ENCODE results near the gene CYB561D2. TPM values are rescaled to one million over a fixed set of nuclear protein-coding genes. Genes with fewer than 3 reads are reported as not detected.
A peak's percentile ranks its signal among the peaks of the same experiment; 100 is the strongest.

Gene CYB561D2
- total and polyA plus RNA-seq, 7 experiments from 2014 or later, result 23.3 to 52.9 (median 35.0) TPM

GRCh38 chr3:50331364-50331907 is 19.2 kb upstream of the CYB561D2 start:
- H3K36me3 ChIP-seq (ENCODE audit: control insufficient read depth in 2 of 3, insufficient read depth in 3 of 3, low read length in 3 of 3), result peaks cover 3 to 46% (median 18%) of the 10 kb centered on the region in 3 experiments
- H3K27me3 ChIP-seq (ENCODE audit: control insufficient read depth in 2 of 2, insufficient read depth in 2 of 2, low read length in 2 of 2), result no peaks in the 10 kb centered on the region
- no peak overlapping the region for H3K27ac ChIP-seq (ENCODE audit: low read depth, low read length)
- ChIA-PET CTCF (interaction anchor here (0.5 kb wide), 1 partner anchor 26 kb away, joined by 3 read pairs; no protein-coding TSS in a partner anchor), POLR2A (interaction anchor here (34.0 kb wide), 1 partner anchor 25 kb away, joined by 656 read pairs; the partner anchor contains the start of genes CYB561D2, NPRL2, TMEM115 and ZMYND10)
- Mint-ChIP-seq H3K27ac (peak overlapping the region in 1 of 9 donors; percentile 74), H3K4me3 (no peak overlapping the region), H3K9me3 (no peaks in the 10 kb centered on the region), H3K27me3 (no peaks in the 10 kb centered on the region), H3K4me1 (peaks cover 14 to 55% (median 50%) of the 10 kb centered on the region in 7 donors), H3K36me3 (peaks cover 0 to 29% (median 3%) of the 10 kb centered on the region in 5 donors)
- H3K4me3 ChIP-seq (ENCODE audit: low read length), result no peak overlapping the region
- intact Hi-C loops (cut with micrococcal nuclease), result no loop called here
- ATAC-seq, result no peak
- H3K4me1 ChIP-seq (ENCODE audit: control insufficient read depth in 2 of 2, insufficient read depth in 2 of 2, low read length in 2 of 2), result peaks cover 39 to 45% of the 10 kb centered on the region in 2 donors
- no peak for DNase-seq
- no peaks in the 10 kb centered on the region for H3K9me3 ChIP-seq (ENCODE audit: control insufficient read depth in 2 of 3, low read length in 3 of 3)

- DNase-seq (no peak), ATAC-seq (no peak)
- intact Hi-C loops (cut with micrococcal nuclease), result no loop called here
- Mint-ChIP-seq H3K36me3 (peaks cover 0 to 42% (median 3%) of the 10 kb centered on the region in 5 donors), H3K4me1 (peaks cover 25 to 56% (median 47%) of the 10 kb centered on the region in 7 donors), H3K4me3 (peak overlapping the region in 8 of 10 donors; percentile 6 to 81 (median 36)), H3K27ac (peak overlapping the region; percentile 74 to 94 (median 86)), H3K27me3 (peaks cover 0 to 3% (median 0%) of the 10 kb centered on the region in 5 donors), H3K9me3 (no peaks in the 10 kb centered on the region)
- H3K4me3 ChIP-seq (ENCODE audit: low read length), result no peak overlapping the region
- H3K4me1 ChIP-seq (ENCODE audit: control insufficient read depth in 2 of 2, insufficient read depth in 2 of 2, low read length in 2 of 2), result peaks cover 32 to 36% of the 10 kb centered on the region in 2 donors
- H3K27ac ChIP-seq (ENCODE audit: low read depth, low read length), result peak overlapping the region; percentile 53
- H3K36me3 ChIP-seq (ENCODE audit: control insufficient read depth in 2 of 3, insufficient read depth in 3 of 3, low read length in 3 of 3), result peaks cover 3 to 48% (median 18%) of the 10 kb centered on the region in 3 experiments
- no peaks in the 10 kb centered on the region for H3K9me3 ChIP-seq (ENCODE audit: control insufficient read depth in 2 of 3, low read length in 3 of 3)
- POLR2A ChIA-PET, result interaction anchor here (0.5 to 34.0 kb wide), 3 partner anchors 10 to 71 kb away, joined by 3 to 656 read pairs (median 3); partner anchors contain the start of genes CYB561D2, NPRL2, TMEM115 and ZMYND10
- CTCF ChIA-PET, result interaction anchor here (0.5 to 1.1 kb wide), 2 partner anchors 9 to 71 kb away, joined by 3 read pairs; no protein-coding TSS in a partner anchor
- H3K27me3 ChIP-seq (ENCODE audit: control insufficient read depth in 2 of 2, insufficient read depth in 2 of 2, low read length in 2 of 2), result no peaks in the 10 kb centered on the region
Observed at GRCh38 chr3:50333744-50334328, 16.8 kb upstream of the CYB561D2 start.

- Mint-ChIP-seq H3K27me3 (peaks cover 0 to 3% (median 0%) of the 10 kb centered on the region in 5 donors), H3K27ac (peak overlapping the region; percentile 74 to 94 (median 86)), H3K9me3 (peaks cover 0 to 1% (median 0%) of the 10 kb centered on the region in 11 donors), H3K4me1 (peaks cover 32 to 57% (median 53%) of the 10 kb centered on the region in 7 donors), H3K36me3 (peaks cover 0 to 46% (median 3%) of the 10 kb centered on the region in 5 donors), H3K4me3 (peak overlapping the region in 9 of 10 donors; percentile 19 to 81 (median 57))
- POLR2A ChIA-PET, result interaction anchor here (0.5 to 34.0 kb wide), 6 partner anchors 11 to 229 kb away, joined by 3 to 656 read pairs (median 3); partner anchors contain the start of genes CYB561D2, HYAL3, NAA80 and NPRL2
- peaks cover 36 to 38% of the 10 kb centered on the region in 2 donors for H3K4me1 ChIP-seq (ENCODE audit: control insufficient read depth in 2 of 2, insufficient read depth in 2 of 2, low read length in 2 of 2)
- no peaks in the 10 kb centered on the region for H3K9me3 ChIP-seq (ENCODE audit: control insufficient read depth in 2 of 3, low read length in 3 of 3)
- no peaks in the 10 kb centered on the region for H3K27me3 ChIP-seq (ENCODE audit: control insufficient read depth in 2 of 2, insufficient read depth in 2 of 2, low read length in 2 of 2)
- CTCF ChIA-PET, result interaction anchor here (1.1 kb wide), 1 partner anchor 10 kb away, joined by 3 read pairs; no protein-coding TSS in a partner anchor
- intact Hi-C loops (cut with micrococcal nuclease), result no loop called here
- DNase-seq (no peak), ATAC-seq (no peak)
- peaks cover 3 to 47% (median 18%) of the 10 kb centered on the region in 3 experiments for H3K36me3 ChIP-seq (ENCODE audit: control insufficient read depth in 2 of 3, insufficient read depth in 3 of 3, low read length in 3 of 3)
- H3K27ac ChIP-seq (ENCODE audit: low read depth, low read length), result peak overlapping the region; percentile 53
- H3K4me3 ChIP-seq (ENCODE audit: low read length), result no peak overlapping the region
Observed at GRCh38 chr3:50334339-50335075, 16.2 kb upstream of the CYB561D2 start.

- H3K36me3 ChIP-seq (ENCODE audit: control insufficient read depth in 2 of 3, insufficient read depth in 3 of 3, low read length in 3 of 3), result peaks cover 2 to 26% (median 5%) of the 10 kb centered on the region in 3 experiments
- POLR2A ChIA-PET, result interaction anchor here (0.6 to 34.0 kb wide), 26 partner anchors 9 to 1390 kb away, joined by 3 to 656 read pairs (median 4); partner anchors contain the start of genes C3orf18, CYB561D2, GNAI2 and HEMK1
- intact Hi-C loops (cut with micrococcal nuclease), result loop anchor here (1.0 to 2.0 kb wide), 10 partner anchors 8 to 274 kb away; partner anchors contain the start of genes CYB561D2 (in 2 of the 2), HYAL3 (in 2 of the 2), NAA80 (in 2 of the 2) and NPRL2 (in 2 of the 2)
- H3K4me3 Mint-ChIP-seq, result peak overlapping the region; percentile 92 to 97 (median 95)
- no peaks in the 10 kb centered on the region for H3K27me3 ChIP-seq (ENCODE audit: control insufficient read depth in 2 of 2, insufficient read depth in 2 of 2, low read length in 2 of 2)
- peaks cover 0 to 43% (median 0%) of the 10 kb centered on the region in 5 donors for H3K36me3 Mint-ChIP-seq
- H3K27ac Mint-ChIP-seq, result peak overlapping the region; percentile 92 to 97 (median 96)
- peak overlapping the region; percentile 83 for H3K4me3 ChIP-seq (ENCODE audit: low read length)
- peak in 1 of 9 donors; percentile 58 for DNase-seq
- H3K27me3 Mint-ChIP-seq, result peaks cover 0 to 3% (median 0%) of the 10 kb centered on the region in 5 donors
- H3K9me3 Mint-ChIP-seq, result peaks cover 0 to 1% (median 0%) of the 10 kb centered on the region in 11 donors
- H3K4me1 Mint-ChIP-seq, result peaks cover 35 to 70% (median 67%) of the 10 kb centered on the region in 7 donors
- no peaks in the 10 kb centered on the region for H3K9me3 ChIP-seq (ENCODE audit: control insufficient read depth in 2 of 3, low read length in 3 of 3)
- peaks cover 43 to 57% of the 10 kb centered on the region in 2 donors for H3K4me1 ChIP-seq (ENCODE audit: control insufficient read depth in 2 of 2, insufficient read depth in 2 of 2, low read length in 2 of 2)
- H3K27ac ChIP-seq (ENCODE audit: low read depth, low read length), result peak overlapping the region; percentile 92
- CTCF ChIA-PET, result interaction anchor here (0.6 to 2.3 kb wide), 10 partner anchors 8 to 207 kb away, joined by 3 to 13 read pairs (median 4); partner anchors contain the start of genes HYAL2 and TUSC2
- peak; percentile 43 for ATAC-seq
Observed at GRCh38 chr3:50336452-50337174, 14.0 kb upstream of the CYB561D2 start.

- ChIA-PET POLR2A (interaction anchor here (0.6 to 34.0 kb wide), 27 partner anchors 10 to 1389 kb away, joined by 3 to 656 read pairs (median 4); partner anchors contain the start of genes C3orf18, CYB561D2, GNAI2 and HEMK1), CTCF (interaction anchor here (0.6 to 2.3 kb wide), 9 partner anchors 9 to 207 kb away, joined by 3 to 13 read pairs (median 3); partner anchors contain the start of genes HYAL2 and TUSC2)
- Histone ChIP-seq H3K4me3 (ENCODE audit: low read length) (peak overlapping the region; percentile 83), H3K9me3 (ENCODE audit: control insufficient read depth in 2 of 3, low read length in 3 of 3) (no peaks in the 10 kb centered on the region), H3K27me3 (ENCODE audit: control insufficient read depth in 2 of 2, insufficient read depth in 2 of 2, low read length in 2 of 2) (no peaks in the 10 kb centered on the region), H3K27ac (ENCODE audit: low read depth, low read length) (peak overlapping the region; percentile 92), H3K36me3 (ENCODE audit: control insufficient read depth in 2 of 3, insufficient read depth in 3 of 3, low read length in 3 of 3) (peaks cover 0 to 19% (median 0%) of the 10 kb centered on the region in 3 experiments), H3K4me1 (ENCODE audit: control insufficient read depth in 2 of 2, insufficient read depth in 2 of 2, low read length in 2 of 2) (peaks cover 43 to 58% of the 10 kb centered on the region in 2 donors)
- intact Hi-C loops (cut with micrococcal nuclease), result loop anchor here (1.0 to 2.0 kb wide), 10 partner anchors 8 to 273 kb away; partner anchors contain the start of genes CYB561D2 (in 2 of the 2), HYAL3 (in 2 of the 2), NAA80 (in 2 of the 2) and NPRL2 (in 2 of the 2)
- Mint-ChIP-seq H3K4me1 (peaks cover 35 to 73% (median 68%) of the 10 kb centered on the region in 7 donors), H3K27ac (peak overlapping the region; percentile 92 to 97 (median 96)), H3K36me3 (peaks cover 0 to 39% (median 0%) of the 10 kb centered on the region in 5 donors), H3K27me3 (peaks cover 0 to 3% (median 0%) of the 10 kb centered on the region in 5 donors), H3K9me3 (peaks cover 0 to 3% (median 0%) of the 10 kb centered on the region in 11 donors), H3K4me3 (peak overlapping the region; percentile 92 to 97 (median 95))
- DNase-seq (peak; percentile 83 to 98 (median 91)), ATAC-seq (peak; percentile 88)
Observed at GRCh38 chr3:50337175-50337861, 13.3 kb upstream of the CYB561D2 start.
